GM03348 (cell line): Measurements from ENCODE around the gene CD22.

Experiments
- DNase-seq: peaks from one replicate; pipeline ENCODE4 v3.0.0; 2012; ENCODE audit warnings: low spot score

The CD22 gene

DNA sequence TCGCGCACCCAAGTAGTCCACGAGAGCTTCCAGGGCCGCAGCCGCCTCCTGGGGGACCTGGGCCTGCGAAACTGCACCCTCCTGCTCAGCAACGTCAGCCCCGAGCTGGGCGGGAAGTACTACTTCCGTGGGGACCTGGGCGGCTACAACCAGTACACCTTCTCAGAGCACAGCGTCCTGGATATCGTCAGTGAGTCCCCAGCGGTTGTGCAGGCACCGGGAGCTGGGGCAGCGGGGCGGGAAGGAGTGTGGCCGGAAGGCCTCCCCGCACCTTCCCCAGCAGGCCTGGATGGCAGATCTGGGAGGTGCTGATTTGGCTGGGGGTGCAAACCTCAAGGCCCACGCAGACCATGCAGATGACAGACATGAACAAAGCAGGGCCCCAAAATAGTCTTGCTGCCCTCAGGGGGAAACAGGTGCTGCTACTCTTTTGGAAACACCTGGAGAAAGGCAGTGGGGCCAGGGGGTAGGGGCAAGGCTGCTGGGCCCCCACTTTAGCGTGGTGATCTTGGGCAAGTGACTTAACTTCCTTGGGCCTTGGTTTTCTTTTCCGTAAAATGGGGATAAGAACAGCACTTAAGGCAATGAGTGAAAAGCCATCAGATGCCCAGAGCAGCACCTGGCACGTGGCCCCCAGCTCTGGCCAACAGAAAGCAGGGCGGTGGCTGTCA, 33.1 kb upstream of the CD22 start:
- DNase-seq, result no peak

DNA sequence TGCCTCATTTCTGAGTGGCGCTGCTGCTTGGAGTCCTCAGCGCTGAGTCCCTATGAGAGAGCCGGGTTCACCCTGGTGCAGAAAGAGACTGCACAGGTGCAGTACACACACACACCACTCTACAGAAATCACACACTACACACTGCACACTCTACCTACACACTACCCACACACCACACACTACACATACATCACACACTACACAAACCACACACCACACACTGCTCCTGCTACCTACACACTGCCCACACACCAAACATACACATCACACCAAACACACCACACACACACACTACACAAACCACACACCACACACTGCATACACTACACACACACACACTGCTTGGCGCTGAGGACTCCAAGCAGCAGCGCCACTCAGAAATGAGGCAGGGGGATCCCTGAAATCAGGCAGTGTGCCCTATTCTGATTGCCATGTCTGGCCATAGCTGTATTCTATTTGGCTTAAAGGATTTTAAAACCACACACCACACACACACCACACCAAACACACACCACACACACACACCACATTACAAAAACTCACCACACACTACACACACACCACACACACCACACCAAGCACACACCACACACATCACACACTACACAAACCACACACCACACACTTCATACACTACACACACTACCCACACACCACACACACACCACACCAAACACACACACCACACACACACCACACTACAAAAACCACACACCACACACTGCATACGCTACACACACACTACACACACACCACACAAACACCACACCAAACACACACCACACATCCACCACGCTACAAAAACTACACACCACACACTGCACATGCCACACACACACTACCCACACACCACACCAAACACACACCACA, 32.1 kb upstream of the CD22 start:
- no peak for DNase-seq

DNA sequence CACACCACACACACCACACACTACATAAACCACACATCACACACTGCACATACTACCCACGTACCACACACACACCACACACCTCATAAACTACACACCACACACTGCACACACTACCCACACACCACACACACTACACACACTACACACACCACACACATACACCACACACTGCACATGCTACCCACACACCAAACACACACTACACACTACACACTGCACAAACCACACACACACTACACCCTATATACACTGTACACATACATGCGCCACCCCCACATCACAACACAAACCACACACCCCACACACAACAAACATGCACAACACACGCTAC, 31.5 kb upstream of the CD22 start:
- DNase-seq, result no peak

DNA sequence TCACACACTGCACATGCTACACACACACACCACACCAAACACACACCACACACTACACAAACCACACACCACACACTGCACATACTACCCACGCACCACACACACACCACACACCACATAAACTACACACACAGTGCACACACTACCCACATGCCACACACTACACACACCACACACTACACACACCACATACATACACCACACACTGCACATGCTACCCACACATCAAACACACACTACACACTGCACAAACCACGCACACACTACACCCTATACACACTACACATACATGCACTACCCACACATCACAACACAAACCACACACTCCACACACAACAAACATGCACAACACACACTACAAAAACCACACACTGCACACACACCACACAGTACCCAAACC, 31.1 kb upstream of the CD22 start:
- no peak for DNase-seq

DNA sequence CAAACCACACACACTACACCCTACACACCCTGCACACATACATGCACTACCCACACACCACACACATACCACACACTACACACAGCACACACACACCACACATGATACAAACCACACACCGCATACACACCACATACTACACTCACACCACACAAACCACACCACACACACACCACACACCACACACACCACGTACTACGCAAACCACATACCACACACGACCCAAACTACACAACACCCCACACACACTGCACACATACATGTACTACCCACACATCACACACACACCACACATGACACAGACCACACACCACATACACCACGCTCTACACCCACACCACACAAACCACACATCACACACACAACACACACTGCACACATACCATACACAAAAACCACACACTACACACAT, 30.4 kb upstream of the CD22 start:
- DNase-seq, result no peak

DNA sequence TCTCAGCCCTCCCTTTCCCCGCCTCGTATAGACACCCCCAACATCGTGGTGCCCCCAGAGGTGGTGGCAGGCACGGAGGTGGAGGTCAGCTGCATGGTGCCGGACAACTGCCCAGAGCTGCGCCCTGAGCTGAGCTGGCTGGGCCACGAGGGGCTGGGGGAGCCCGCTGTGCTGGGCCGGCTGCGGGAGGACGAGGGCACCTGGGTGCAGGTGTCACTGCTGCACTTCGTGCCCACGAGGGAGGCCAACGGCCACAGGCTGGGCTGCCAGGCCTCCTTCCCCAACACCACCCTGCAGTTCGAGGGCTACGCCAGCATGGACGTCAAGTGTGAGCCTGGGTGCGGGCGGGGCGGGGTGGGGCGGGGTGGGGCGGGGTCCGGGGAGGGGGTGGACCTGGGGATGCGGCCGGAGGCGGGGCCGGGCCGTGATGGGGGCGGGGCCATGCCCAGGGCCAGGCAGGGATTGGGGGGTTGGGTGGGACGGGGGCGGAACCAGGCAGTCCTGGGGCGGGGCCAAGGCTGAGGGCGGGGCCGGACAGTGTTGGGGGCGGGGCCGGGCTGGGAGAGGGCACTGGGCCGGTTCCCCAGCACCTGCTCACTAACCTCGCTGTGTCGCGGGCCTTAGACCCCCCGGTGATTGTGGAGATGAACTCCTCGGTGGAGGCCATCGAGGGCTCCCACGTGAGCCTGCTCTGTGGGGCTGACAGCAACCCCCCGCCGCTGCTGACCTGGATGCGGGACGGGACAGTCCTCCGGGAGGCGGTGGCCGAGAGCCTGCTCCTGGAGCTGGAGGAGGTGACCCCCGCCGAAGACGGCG, 29.3 kb upstream of the CD22 start:
- no peak for DNase-seq

DNA sequence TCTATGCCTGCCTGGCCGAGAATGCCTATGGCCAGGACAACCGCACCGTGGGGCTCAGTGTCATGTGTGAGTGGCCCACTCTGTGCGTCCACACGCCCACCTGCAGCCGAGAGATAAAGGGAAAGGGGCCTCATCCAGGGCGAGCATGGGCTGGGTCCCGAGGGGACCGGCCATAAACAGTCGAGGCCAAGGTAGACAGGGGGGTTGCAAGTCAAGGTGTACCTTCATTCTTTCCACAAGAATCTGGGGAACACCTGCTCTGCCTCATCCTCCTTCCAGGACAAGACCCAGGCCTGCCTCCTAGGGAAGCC, 28.7 kb upstream of the CD22 start:
- DNase-seq, result no peak

DNA sequence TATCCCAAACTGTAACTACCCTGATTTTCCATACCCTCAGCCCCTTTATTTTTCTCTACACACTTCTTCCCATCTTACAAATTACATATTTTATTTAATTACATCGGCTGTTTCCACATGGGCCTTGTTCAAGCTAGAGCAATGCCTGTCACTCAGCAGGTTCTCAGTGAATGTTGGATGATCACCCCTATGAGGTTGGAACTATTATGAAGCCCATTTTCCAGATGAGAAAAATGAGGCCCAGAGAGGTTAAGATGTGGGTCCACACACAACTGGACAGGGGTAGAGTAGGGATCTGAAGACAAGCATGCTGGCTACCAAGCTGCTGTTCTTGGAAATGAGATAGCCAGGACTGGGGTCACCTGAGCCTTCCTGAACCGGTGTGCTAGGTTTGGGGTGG, 27.0 kb upstream of the CD22 start:
- no peak for DNase-seq

DNA sequence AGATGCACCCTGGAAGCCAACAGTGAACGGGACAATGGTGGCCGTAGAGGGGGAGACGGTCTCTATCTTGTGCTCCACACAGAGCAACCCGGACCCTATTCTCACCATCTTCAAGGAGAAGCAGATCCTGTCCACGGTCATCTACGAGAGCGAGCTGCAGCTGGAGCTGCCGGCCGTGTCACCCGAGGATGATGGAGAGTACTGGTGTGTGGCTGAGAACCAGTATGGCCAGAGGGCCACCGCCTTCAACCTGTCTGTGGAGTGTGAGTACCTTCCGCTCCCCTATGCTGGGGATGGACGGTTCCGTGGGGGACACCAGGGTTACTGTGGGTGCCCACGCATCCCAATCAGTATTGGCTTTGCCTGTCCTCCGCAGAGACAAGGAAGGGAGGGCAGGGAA, 26.5 kb upstream of the CD22 start:
- no peak for DNase-seq

DNA sequence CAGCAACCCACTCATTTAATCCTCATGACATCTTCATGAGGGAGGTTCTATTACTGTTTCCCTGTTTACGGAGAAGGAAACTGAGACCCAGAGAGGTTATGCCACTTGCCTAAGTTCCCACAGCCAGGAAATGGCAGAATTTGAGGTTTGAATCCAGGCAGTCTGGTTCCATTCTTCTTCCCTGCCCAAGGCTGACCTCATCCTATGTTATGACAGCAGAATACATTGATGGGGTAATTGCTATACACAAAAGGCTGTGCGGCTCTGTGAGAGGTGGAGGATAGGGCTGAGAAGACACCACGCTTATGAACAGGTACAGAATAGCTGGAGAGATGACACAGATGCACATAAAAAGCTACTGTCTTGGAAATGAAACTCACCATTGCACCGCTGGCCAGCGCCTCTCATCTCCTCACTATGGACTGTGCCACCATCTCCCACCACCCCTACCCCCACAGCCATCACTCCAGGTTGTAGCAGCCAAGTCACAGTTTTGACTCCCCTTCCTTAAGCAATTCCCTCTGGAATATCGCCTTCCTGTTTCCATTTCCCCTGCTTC, 25.6 kb upstream of the CD22 start:
- DNase-seq, result no peak

DNA sequence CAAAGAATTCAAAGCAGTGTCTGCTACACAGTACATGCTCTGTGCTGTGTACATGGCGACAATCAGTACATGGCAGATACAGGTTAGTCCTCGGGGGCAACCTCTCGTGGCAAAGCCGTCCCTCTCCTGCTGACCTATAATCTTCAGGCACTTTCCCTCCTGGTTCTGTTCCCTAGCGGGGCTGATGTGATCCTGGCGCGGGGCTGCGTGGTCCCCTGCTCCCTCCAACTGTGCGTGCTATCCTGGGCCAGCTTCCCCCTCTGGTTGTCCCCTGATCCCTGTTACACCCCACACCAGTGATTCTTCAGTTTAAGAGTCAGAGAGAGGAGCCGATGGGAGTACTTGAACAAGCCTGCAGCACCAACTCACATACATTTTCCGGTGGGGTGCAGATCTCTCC, 25.0 kb upstream of the CD22 start:
- DNase-seq, result no peak

DNA sequence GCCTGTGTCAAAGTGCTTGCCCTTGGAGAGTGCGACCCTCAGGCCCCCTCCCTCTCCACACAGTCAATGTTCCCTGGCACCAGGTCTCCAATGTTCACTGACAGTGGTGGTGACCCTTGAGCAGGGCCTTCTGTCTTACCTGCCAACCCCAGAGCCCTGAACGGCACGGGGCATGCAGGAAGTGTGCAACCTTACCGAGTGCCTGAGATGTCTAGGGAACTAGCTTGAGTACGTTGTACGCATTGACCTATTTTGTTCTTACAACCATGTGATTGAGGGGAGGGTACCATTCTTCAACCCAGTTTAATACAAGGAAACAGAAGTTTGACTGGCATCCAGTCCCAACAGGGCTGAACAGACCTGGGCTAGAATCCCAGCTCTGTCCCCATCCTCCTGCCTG, 23.8 kb upstream of the CD22 start:
- no peak for DNase-seq

DNA sequence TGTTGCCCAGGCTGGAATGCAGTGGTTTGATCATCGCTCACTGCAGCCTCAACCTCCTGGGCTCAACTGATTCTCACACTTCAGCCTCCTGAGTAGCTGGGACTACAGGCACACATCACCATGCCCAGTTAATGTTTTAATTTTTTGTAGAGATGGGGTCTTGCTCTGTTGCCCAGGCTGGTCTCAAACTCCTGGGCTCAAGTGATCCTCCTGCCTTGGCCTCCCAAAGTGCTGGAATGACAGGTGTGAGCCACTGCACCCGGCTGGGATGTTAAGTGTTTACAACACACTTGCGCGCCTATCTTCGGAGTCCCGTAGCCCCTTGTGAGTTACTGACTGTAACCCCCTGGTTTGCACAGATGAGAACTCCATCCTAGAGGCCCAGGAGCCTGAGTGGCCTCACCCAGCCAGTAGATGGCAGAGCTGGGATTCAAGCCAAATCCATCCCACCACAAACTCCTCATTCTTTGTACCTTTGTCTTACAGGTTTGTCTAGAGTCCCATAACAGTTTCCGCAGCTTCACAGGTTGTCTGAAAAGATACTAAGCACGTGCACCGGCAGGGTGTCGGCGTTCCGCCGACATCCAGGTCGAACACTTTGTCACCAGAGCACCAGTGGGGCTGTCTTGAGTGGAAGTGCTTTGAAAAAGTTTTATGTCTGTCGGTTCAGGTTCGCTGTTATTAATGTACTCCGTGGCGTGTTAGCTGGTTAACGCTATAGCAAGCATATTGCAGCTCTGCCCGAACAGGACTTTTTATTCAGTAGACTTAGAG, 22.3 kb upstream of the CD22 start:
- DNase-seq, result no peak

DNA sequence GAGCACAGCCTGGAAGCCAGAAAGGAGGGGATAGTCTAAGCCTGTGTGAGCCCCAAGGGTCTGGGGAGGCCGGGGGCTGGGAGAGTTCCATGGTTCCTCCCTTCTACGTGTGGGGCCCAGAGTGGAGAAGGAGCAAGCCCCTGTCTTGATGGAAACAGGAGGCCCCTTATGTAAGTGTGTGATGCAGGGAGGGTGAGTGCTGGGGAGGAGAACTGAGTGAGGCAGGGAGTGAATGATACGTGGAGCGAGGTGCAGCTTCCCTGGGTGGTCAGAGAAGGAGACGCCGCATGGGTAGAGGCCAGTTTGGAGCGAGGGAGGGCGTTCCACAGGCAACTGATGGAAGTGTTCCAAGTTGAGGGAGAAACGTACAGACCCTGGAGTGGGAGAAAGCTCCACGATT, 21.1 kb upstream of the CD22 start:
- no peak for DNase-seq

DNA sequence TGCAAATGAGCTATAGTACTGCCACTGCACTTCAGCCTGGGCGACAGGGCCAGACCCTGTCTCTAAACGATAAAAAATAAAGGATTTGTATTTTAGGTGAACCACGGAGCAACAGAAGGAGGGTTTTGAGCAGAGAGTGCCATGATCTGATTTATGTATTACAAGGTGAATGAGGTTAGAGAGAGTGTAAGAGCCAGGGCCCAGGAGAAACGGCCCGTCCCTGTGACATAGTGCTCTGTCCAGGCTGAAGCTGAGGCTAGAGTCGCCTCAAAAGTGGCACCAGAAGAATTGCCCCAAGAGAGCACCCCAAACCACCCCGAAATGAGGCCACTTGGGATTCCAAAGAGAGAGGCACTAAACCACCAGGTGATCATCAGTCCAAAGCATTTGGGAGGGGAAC, 20.1 kb upstream of the CD22 start:
- no peak for DNase-seq

DNA sequence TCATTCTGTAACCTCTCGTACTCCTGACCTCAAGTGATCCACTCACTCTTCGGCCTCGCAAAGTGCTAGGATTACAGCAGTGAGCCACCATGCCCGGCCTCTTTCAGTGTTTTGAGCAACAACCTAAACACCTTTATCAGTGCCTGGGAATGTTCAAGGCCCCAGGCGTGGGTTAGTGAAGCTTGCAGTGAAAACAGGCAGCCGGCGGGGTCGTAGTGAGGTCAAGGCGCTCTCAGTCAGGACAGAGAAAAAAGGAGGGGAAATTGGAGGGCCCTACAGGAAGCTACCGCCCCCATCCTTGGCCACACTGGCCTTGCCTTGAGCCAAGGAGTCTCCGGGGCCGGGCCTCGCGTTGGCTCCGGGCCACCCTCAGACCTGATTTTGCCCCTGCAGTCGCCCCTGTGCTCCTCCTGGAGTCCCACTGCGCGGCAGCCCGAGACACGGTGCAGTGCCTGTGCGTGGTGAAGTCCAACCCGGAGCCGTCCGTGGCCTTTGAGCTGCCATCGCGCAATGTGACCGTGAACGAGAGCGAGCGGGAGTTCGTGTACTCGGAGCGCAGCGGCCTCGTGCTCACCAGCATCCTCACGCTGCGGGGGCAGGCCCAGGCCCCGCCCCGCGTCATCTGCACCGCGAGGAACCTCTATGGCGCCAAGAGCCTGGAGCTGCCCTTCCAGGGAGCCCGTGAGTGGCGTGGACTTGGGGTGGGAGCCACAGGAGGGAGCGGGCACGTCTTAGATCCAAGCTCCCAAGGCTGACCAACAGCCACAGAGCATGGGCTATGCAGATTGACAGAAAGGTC, 19.3 kb upstream of the CD22 start:
- no peak for DNase-seq

DNA sequence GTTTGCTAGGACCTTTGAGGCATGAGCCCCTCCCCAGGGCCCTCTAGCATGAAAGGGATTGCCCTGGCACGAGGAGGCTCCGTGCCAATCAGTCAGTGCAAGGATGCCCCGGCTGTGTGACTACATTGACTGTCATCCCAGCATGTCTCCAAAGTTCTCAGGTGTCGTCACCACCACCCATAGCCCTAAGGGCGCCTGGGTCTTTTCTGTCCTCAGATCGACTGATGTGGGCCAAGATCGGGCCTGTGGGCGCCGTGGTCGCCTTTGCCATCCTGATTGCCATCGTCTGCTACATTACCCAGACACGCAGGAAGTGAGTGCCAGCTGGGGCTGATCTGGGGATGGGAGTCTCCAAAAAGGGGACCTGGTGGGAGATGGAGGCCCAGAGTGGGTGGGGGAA, 18.7 kb upstream of the CD22 start:
- DNase-seq, result no peak

DNA sequence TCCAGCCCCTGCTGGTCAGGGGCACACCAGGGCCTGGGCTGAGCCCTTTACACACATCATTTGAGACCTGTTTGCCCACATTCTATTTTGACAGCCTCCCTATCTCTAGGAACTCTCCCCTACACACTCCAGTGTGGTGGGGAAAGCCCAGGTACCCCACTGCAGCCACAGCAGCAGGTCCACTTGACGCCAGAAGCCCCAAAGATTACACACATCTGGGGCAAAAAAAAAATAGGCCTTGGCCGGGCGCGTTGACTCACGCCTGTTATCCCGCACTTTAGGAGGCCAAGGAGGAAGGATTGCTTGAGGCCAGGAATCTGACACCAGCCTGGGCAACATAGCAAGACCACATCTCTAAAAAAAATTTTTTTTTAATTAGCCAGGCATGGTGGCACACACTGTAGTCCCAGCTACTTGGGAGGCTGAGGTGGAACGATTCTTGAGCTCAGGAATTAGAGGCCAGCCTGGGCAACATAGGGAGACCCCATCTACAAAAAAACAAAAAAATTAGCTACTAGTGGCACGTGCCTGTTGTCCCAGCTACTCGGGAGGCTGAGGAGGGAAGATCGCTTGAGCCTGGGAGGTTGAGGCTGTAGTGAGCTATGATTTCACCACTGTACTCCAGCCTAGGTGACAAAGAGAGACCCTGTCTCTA, 18.0 kb upstream of the CD22 start:
- DNase-seq, result no peak

DNA sequence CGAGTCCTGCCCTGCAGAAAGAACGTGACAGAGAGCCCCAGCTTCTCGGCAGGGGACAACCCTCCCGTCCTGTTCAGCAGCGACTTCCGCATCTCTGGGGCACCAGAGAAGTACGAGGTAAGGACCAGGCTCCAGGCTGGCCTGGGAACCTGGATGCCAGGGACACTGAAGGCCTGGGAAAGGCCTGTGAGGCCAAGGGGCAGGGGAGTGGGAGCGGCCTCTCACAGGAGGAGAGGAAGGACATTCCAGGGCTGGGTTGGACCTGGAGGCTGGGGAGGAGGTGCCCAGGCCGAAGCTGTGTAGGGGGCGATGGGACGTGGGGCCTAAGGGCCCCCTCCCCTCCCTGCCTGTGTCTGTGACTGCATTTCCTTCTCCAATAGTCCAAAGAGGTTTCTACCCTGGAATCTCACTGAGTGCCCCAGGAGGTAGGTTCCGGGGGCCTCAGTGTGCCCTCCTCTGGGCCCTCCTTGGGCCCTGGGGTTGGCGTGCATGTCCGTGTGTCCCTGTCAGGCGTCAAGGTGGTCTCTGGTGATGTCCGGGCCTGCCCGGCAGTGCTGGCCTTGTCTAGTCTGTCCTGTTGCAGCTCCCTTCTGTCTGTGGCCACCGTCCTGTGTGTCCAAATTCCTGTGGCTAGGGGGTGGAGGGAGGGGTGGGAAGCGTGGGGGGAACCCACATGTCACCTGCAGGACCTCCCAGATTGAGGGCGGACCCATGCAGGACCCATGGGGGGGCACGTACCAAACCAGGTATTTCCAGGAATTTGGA, 16.9 kb upstream of the CD22 start:
- DNase-seq, result no peak

DNA sequence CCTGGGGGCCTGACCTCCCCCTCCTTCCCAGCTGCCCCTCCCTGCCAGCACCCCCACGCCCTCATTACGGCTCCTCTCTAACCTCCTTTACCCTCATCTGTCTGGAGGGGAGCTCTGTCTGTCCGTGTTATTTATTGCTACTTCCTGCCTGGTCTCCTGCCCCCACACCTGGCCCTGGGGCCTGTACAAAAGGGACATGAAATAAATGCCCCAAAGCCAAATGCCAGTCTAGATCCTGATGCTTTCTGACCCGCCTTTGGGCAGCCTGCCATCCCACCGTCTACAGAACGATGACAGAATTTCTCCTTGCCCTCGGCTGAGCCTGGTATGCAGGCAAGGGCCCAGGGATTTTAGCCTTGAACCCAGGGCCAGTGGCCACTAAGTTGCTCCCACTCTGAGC, 15.4 kb upstream of the CD22 start:
- DNase-seq, result no peak
